Ramos (cell line): ENCODE results near the gene ZFP36L1.

Experiments used
- in situ Hi-C: fragments of 300-500 bp; cut with MboI; formaldehyde crosslinking; loops from one replicate; pipeline ENCODE4 v1.14.3; 2022; ENCODE audit warnings: low sequenced_read_pairs; ENCODE audit not compliant: unreplicated experiment

Gene ZFP36L1

DNA sequence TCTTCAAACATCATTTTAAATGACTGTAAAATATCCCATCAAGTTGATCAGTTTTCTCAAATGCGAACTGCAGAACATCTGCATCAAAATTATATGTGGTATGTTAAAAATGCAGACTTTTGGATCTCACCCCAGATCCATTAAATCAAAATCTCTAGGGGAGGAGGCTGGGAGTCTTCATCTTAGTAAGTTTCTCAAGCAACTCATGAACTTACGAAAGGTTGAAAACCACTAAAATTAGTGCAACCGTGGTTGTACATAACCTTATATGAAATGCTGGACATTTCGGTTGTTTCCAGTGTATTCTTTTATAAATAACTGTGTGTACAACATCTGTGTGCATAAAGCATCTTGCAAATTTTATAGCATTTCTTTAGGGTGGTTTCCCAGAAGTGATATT is 39.2 kb downstream of the ZFP36L1 start:
- in situ Hi-C loops = no loop called here

DNA sequence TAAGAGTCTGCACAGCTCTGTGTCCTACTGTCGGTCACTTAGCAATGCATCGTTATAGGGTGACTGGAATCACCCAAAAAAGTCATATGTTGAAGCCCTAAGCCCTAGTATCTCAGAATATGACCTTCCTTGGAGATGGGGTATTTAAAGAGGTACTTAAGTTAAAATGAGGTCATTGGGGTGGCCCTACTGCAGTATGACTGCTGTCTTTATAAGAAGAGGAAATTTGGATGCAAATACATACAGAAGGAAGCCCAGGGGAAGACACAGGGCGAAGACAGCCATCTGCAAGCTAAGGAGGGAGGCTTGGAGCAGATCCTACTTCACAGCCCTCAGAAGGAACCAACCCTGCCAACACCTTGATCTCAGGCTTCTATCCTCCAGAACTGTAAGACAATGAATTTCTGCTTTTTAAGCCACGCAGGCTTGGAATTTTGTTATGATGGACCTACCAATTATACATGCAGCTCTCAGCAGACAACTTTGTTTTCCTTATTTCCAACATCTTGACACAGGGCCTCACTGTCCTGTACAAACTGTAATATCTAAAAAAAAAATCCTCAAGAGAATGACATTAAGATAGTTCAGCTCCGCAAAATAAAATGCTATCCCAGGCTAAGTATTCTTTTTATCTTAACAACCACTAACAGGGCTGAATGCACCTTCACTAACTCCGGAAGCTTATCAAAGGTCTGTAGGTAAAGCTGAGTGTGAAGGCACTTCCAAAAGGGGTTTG is 40.4 kb downstream of the ZFP36L1 start:
- in situ Hi-C loops = no loop called here

DNA sequence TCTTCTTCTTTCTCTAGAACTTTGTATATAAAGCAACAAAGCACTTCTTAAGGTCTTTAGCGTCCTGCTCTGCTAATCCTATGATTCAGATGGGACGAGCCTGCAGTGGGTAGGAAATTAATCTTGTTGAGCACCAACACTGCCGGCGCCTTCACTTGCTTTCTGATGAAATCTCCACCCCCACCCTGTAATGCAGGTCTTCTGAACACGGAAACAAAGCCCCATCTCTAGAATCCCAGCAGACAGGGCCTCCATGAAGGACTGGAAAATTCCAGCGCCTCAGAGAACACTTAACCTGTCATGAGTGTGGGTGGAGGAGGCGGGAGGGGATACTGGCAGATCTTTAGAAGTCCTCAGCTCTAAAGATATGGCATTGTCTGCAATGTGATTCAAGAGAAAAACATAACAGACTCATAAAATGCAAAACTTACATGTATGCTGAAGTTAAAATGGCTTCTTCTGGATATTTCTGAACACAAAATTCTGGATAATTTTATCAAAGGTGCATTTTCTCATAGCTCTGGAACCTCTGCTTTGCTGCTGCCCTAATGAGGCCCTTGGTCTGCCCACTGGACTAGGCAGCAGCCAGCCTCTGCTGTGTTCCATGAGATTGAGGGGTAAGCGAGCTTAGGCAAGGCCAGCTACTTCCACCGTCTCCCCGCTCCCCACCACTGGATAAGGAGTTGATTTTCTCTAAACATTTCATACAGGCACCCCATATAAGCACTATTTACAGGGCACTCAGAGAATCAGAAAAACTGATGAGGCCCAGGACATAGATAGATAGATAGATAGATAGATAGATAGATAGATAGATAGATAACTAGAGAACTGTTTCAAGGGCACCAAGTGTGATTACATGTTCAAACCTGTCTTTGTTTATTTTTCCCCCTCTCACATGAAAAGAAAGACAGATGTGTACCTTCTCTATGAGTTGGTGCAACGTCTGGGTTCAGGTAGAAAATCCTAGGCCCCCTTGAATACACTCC is 43.1 kb downstream of the ZFP36L1 start:
- in situ Hi-C loops = no loop called here

DNA sequence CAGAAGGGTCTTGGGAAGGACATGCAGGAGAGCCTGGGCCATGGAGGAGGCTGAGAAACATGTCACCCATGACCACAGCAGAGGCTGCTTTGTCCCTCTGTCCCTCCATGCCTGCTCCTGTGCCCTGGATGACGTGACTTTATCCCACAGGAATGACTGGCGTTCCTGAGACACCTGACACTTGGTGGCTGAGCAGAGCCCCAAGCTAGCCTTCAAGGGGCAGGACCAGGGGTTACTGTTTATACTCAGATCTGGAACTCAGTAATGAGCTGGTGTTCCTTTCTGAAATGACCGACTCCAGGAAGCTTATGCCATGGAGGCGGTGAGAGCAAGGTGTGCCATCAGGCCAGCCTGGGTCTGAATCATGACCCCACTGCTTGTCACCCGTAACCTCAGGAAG is 44.2 kb downstream of the ZFP36L1 start:
- in situ Hi-C loops = no loop called here

DNA sequence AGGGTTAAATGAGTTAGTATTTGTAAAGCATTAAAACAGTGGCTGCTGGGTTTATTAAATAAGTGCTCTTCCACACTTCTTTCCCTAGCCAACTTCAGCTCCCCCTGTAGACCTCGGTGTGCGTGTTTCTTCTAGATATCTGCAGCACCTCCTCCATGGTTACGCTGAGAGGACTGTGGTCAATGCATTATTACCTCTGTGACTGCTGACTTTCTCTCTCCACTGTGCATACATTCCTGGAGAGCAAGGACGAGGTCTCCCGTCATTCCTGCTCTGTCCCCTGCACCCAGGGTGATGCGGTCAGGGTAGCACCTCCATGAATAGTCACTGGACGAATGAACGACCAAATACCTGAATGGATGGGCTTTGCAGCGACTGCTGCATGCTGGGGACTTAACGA is 44.6 kb downstream of the ZFP36L1 start:
- in situ Hi-C loops = no loop called here

DNA sequence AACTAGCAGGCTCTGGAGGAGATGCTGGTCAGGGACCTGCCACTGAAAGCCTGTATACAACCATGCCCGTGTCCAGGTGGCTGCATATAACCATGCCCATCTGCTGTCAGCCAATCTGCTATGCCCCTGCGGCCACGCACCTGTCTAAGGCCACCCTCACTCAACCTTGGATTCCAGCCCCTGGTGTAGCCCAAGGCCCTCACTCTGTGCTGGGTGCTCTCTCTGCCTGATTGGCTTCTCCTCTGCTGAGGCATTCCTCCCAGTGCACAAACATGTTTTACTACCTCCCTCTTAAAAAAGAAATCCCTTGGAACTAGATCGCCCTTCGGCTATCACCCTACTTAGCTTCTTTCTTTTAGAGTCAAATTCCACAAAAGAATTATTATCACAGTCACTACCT is 45.5 kb downstream of the ZFP36L1 start:
- in situ Hi-C loops = no loop called here

DNA sequence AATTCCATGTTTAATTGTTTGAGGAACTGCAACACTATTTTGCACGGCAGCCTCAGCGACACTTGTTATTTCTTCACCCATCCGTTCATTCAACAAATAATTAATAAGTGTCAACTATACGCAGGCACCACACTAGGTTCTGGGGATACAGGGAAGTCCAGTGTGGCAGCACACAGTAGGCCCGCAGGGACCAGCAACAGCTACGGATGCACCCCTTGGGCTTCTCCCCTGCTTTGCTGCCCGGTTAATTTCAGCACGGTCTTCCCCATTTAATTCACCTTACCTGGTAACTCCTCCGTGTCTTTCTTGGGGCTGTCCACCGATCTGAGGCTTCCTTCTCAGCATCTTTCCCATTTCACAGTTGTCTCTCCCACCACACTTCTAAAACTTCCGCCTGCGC is 48.3 kb downstream of the ZFP36L1 start:
- in situ Hi-C loops = no loop called here

DNA sequence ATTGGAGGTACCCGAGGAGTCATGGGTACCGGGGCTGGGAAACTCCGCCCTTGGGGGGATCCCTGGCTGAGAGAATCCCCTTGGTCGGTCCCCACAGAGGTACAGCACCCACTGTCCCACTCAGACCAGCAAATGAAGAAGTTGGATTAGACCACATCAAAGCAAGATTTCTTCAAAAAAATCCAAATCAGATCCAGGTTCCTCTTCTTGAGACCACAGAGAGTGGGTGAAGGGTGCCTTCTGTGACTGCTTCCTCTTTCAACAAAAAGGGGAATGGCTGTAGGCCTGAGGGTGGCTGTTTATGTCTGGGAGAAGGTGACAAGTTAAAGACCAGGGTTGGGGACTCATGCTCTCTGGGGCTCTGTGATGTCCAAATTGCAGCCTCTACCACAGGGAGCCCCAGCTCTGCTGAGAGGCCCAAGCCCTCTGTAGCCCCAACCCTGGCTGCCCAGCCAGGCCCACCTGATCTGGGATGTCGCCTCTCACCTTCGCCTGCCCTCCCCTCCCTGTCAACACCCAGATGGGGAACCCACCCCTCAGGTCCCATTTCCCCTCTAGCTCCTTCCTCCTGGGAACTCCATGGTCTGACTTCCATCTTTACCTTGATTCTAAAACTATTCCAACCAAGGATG is 50.9 kb downstream of the ZFP36L1 start:
- in situ Hi-C loops = no loop called here

DNA sequence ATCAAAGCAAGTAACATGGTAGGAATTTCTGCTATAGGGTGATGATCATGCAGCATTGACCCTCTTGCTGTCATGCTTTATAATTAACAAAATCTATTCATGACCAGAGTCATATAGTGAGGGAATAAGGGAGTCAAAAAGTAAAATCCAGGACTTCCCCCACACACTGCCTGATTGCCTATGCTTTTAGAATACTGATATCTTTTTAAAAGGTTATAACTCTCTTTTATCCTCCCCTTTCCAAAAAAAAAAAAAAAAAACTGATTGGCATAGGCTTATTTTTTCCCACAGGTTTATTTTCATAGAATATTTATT is 51.4 kb downstream of the ZFP36L1 start:
- in situ Hi-C loops = no loop called here

DNA sequence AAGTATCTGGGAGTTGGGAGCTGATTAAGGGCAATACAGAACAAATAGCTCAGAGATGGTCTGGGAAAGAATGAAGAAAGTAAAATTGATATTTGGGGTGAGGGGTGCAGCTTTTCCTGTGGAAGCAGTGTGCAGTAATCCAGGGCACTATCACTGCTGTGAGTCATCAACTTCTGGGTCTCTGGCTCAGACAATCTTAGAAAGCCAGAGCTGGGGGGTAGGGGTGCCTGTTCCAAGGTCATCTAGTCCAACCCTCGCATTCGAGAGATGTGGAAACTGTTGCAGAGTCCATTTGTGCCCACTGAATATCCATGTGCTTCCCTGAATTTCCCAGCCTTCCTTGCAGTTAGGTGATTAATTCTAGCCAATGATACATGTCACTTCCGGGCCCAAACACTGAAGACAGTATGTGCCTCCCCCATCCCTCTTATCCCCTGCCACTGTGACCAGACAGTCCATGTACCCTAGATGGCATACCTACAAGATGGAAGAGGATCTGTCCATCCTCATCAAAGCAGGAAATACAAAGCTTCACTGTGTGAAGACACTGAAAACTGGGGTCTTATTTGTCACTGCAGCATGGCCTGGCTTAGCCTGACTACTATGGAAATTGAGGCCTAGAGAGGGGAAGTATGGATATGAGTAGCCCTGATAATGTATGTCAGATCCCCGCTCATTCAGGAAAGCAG is 51.9 kb downstream of the ZFP36L1 start:
- in situ Hi-C loops = no loop called here

DNA sequence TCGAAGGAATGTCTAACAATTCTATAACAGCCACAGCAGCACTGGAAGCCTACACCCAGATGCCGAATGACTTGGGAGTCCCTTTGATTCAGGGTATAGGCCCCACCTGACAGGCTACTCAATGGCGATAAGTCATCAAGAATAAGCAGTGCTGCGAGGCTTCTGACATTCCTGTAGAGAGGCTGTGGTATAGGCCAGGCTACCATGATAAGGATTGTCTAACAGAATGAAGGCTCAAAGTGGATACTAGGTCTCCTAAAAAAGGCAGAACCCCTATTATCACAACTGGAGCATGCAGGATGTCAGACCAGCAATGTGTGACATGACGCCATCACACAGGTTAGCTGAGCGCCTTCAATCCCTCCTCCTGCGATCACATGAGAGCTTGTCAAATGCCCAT is 53.2 kb downstream of the ZFP36L1 start:
- in situ Hi-C loops = no loop called here

DNA sequence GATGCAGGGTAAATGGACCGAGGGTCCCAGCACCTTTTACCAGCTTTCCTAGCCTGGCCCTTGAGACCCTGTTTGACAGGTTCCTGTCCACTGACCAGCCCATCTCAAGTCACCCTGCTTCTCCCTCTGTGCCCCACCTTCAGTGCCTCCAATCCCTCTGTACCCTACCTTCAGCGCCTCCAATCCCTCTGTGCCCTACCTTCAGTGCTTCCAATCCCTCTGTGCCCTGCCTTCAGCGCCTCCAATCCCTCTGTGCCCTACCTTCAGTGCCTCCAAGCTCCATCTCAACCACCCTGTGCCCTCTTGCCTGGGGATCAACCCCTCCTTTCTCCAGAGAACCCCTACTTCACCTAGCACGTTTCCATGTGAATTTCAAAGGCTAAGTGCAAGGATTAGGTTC is 54.3 kb downstream of the ZFP36L1 start:
- in situ Hi-C loops = no loop called here
